ENCODE data around the gene LARP4B. TPM values are rescaled to one million over a fixed set of nuclear protein-coding genes. Genes with fewer than 3 reads are reported as not detected.

LARP4B gene
- total RNA-seq, 3 donors from 2014 or later = 47.5 to 70.8 (median 68.5) TPM

DNA sequence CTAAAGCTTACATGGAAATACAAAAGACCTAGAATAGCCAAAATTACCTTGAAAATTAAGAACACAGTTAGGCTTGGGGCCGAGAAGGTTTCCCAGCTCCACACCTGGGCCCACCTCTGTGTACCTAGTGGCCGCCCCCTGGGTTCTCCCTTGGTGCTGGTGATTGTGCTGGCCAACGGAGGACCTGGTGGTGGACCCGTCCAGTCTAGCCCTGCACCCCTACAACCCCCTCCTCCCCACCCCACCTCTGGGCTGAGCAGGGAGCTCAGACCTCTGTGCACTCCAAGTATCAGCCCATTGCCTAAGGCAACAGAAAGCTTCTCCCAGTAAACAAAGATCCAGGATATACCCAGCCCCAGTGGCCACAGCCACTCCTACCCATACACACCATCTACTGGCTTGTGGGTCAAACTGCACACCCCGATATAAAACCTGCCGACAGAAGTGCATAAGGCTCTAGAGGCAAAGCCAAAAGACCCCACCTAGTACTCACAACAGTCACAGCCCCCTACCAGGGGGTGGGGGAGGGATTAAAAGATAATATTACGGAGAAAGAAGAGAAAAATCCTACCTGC is 137.0 kb downstream of the LARP4B start:
- Histone ChIP-seq H3K27me3 (no peaks in the 10 kb centered on the region), H3K27ac (no peak overlapping the region), H3K9me3 (peaks cover 7 to 8% of the 10 kb centered on the region in 2 donors), H3K36me3 (no peaks in the 10 kb centered on the region), H3K4me1 (no peaks in the 10 kb centered on the region), H3K4me3 (no peak overlapping the region)
- intact Hi-C loops (cut with DNase I; ENCODE audit: low total_unique reads) = no loop called here
- no peak for DNase-seq (ENCODE audit: low spot score in 2 of 2)
- no peak for TF ChIP-seq POLR2AphosphoS5 (IDR thresholded peaks at IDR 0.05)
- no peak for TF ChIP-seq POLR2A (IDR thresholded peaks at IDR 0.05)
- TF ChIP-seq, protein P1, sequence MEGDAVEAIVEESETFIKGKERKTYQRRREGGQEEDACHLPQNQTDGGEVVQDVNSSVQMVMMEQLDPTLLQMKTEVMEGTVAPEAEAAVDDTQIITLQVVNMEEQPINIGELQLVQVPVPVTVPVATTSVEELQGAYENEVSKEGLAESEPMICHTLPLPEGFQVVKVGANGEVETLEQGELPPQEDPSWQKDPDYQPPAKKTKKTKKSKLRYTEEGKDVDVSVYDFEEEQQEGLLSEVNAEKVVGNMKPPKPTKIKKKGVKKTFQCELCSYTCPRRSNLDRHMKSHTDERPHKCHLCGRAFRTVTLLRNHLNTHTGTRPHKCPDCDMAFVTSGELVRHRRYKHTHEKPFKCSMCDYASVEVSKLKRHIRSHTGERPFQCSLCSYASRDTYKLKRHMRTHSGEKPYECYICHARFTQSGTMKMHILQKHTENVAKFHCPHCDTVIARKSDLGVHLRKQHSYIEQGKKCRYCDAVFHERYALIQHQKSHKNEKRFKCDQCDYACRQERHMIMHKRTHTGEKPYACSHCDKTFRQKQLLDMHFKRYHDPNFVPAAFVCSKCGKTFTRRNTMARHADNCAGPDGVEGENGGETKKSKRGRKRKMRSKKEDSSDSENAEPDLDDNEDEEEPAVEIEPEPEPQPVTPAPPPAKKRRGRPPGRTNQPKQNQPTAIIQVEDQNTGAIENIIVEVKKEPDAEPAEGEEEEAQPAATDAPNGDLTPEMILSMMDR (IDR thresholded peaks at IDR 0.05) = peak in 2 of 3 donors; percentile 38 to 53

DNA sequence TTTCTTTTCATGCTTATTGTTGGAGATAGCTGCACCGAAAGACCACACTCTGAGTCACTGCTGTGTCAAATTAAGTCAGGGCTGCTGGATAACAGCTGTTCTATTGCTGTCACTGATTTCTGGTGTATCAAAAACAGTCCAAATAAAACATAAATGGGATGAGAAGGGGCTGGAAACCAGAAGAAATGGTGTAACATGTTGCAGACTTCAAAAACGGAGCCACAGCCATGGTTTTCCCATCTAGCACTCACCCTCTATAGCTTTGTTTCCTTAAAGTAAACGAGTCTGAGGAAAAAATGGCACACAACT is 138.8 kb downstream of the LARP4B start:
- Histone ChIP-seq H3K9me3 (peaks cover 7 to 8% of the 10 kb centered on the region in 2 donors), H3K27ac (no peak overlapping the region), H3K27me3 (no peaks in the 10 kb centered on the region), H3K36me3 (no peaks in the 10 kb centered on the region), H3K4me3 (no peak overlapping the region), H3K4me1 (peaks cover 0 to 4% of the 10 kb centered on the region in 2 donors)
- TF ChIP-seq, protein P1 (IDR thresholded peaks at IDR 0.05) = no peak
- TF ChIP-seq POLR2AphosphoS5 (IDR thresholded peaks at IDR 0.05) (no peak), POLR2A (IDR thresholded peaks at IDR 0.05) (no peak)
- no peak for DNase-seq (ENCODE audit: low spot score in 2 of 2)
- intact Hi-C loops (cut with DNase I; ENCODE audit: low total_unique reads) = no loop called here

DNA sequence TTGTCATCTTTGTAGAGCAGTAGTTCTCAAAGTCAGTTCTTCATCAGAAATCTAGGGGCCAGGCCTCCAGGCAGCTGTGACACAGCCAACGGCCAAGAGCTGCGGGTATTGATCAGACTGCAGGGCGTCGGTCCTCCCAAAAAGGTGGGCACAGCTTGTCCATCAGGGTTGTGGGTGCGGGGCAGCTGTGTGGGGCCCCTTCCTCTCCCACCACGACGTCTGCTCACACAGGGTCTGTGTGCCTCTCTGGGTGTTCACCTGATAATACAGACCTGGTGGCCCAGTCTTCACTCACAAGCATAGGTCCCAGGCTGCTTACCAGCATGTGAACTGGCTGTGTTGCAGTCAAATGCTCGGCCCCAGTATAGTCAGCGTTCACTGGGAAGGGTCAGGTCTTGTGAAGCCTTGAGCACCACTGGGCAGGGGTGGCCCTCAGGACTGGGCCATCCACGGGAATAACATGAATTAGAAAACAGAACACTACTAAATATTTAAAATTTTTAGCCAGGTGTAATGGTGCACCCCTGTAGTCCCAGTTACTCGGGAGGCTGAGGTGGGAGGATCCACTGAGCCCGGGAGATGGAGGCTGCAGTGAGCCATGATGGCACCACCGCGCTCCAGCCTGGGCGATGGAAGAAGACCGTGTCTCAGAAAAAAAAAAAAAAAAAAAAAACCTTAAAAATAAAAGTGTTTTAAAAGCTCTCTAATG is 139.3 kb downstream of the LARP4B start:
- Histone ChIP-seq H3K36me3 (no peaks in the 10 kb centered on the region), H3K27ac (no peak overlapping the region), H3K27me3 (no peaks in the 10 kb centered on the region), H3K4me3 (no peak overlapping the region), H3K9me3 (peaks cover 5 to 7% of the 10 kb centered on the region in 2 donors), H3K4me1 (peaks cover 0 to 4% of the 10 kb centered on the region in 2 donors)
- intact Hi-C loops (cut with DNase I; ENCODE audit: low total_unique reads) = no loop called here
- no peak for DNase-seq (ENCODE audit: low spot score in 2 of 2)
- no peak for TF ChIP-seq POLR2A (IDR thresholded peaks at IDR 0.05)
- no peak for TF ChIP-seq POLR2AphosphoS5 (IDR thresholded peaks at IDR 0.05)
- TF ChIP-seq, protein P1 (IDR thresholded peaks at IDR 0.05) = no peak

DNA sequence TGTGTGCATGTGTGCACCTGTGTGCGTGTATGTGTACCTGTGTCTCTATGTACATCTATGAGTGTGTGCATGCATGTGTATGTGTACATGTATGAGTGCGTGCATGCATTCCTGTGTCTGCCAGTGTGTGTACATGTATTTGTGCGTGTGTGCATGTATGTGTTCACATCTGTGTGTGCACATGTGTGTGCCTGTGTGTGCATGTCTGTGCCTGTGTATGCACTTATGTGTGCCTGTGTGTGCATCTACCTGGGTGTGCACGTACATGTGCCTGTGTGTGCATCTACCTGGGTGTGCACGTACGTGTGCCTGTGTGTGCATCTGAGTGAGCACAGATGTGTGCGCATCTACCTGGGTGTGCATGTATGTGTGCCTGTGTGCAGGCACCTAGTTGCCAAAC is 139.9 kb downstream of the LARP4B start:
- H3K27ac ChIP-seq = no peak overlapping the region
- no peak for DNase-seq (ENCODE audit: low spot score in 2 of 2)
- H3K9me3 ChIP-seq = peaks cover 0 to under 1% of the 10 kb centered on the region in 2 donors
- H3K27me3 ChIP-seq = no peaks in the 10 kb centered on the region
- H3K36me3 ChIP-seq = no peaks in the 10 kb centered on the region
- TF ChIP-seq POLR2A (IDR thresholded peaks at IDR 0.05) (no peak), POLR2AphosphoS5 (IDR thresholded peaks at IDR 0.05) (no peak)
- TF ChIP-seq, protein P1 (IDR thresholded peaks at IDR 0.05) = no peak
- peaks cover 0 to 4% of the 10 kb centered on the region in 2 donors for H3K4me1 ChIP-seq
- H3K4me3 ChIP-seq = no peak overlapping the region
- intact Hi-C loops (cut with DNase I; ENCODE audit: low total_unique reads) = no loop called here

DNA sequence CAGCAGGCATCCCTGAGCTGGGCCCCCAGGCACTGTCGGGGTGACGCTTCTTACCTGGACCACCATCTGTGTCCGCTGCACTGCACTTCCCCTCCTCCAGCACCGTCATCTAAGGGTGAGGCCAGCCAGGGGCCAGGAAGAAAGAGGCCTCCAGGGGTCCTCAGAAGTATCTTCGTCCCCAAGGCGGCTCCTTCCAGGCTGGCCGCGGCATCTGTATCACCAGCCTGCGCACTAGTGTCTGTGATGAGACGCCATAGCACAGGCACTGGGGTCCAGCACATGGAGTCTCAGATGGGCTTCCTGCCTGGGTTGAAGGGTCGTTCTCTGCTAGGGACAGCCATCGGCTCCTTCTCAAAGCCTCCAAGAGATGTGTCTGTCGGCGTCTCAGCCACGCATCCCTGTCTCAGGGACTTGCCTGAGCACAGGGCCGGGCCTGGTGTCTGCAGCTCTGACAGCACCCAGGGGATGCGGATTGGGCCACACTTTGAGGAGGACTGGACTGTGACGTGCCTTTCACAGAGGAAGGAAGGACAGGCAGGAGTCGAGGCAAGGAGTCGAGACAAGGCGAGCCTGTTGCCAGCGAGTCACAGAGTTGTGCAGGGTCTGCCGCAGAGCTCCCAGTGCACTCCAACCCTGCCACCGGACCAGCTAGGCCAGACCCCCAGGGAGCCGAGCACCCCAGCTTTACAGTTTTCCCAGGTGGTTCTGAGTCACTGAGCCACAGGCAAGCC is 140.5 kb downstream of the LARP4B start:
- intact Hi-C loops (cut with DNase I; ENCODE audit: low total_unique reads) = no loop called here
- Histone ChIP-seq H3K27ac (no peak overlapping the region), H3K27me3 (no peaks in the 10 kb centered on the region), H3K4me3 (no peak overlapping the region), H3K36me3 (no peaks in the 10 kb centered on the region), H3K9me3 (no peaks in the 10 kb centered on the region), H3K4me1 (peaks cover 0 to 4% of the 10 kb centered on the region in 2 donors)
- DNase-seq (ENCODE audit: low spot score in 2 of 2) = no peak
- TF ChIP-seq, protein P1 (IDR thresholded peaks at IDR 0.05) = no peak
- TF ChIP-seq POLR2AphosphoS5 (IDR thresholded peaks at IDR 0.05) = no peak
- no peak for TF ChIP-seq POLR2A (IDR thresholded peaks at IDR 0.05)

Data from breast epithelium (tissue), 4 donors.